HAP-1 (cell line): ENCODE data around the gene TMEM91.

Source experiments
- DNase-seq, 2 experiments: peaks; one replicate each; pipeline ENCODE4 v3.0.0-alpha.2; 2016 to 2020; ENCODE audit warnings: low spot score in 2 of 2
- H3K27me3 ChIP-seq: fragments of 250-450 bp; sonication (Bioruptor Pico); 2 replicates; pipeline ENCODE4 v1.5.1; 2020; ENCODE audit warnings: low read depth, mild to moderate bottlenecking, moderate library complexity
- H3K36me3 ChIP-seq: fragments of 250-450 bp; sonication (Bioruptor Pico); replicated peaks from 2 replicates; pipeline ENCODE4 v1.5.1; 2020; ENCODE audit warnings: mild to moderate bottlenecking
- H3K4me1 ChIP-seq: fragments of 250-450 bp; sonication (Bioruptor Pico); 2 replicates; pipeline ENCODE4 v1.5.1; 2020; ENCODE audit warnings: mild to moderate bottlenecking
- H3K4me3 ChIP-seq: fragments of 250-450 bp; sonication (Bioruptor Pico); 2 replicates; pipeline ENCODE4 v1.5.1; 2020; ENCODE audit warnings: mild to moderate bottlenecking, moderate library complexity
- H3K9me3 ChIP-seq: fragments of 250-450 bp; sonication (Bioruptor Pico); 2 replicates; pipeline ENCODE4 v1.5.1; 2020; ENCODE audit warnings: mild to moderate bottlenecking, moderate library complexity
- in situ Hi-C: fragments of 300-500 bp; cut with MboI; formaldehyde crosslinking; loops from 3 replicates; pipeline ENCODE4 v1.14.3; 2020; ENCODE audit warnings: low sequenced_read_pairs, inconsistent platforms, mixed read lengths

Gene TMEM91

GRCh38 chr19:41420101-41420880 lies 44.0 kb downstream of the TMEM91 start:
- in situ Hi-C loops: no loop called here
- DNase-seq: no peak
- Histone ChIP-seq H3K4me1 (no peaks in the 10 kb centered on the region), H3K27me3 (no peaks in the 10 kb centered on the region), H3K4me3 (no peak overlapping the region), H3K36me3 (peaks cover 10% of the 10 kb centered on the region), H3K9me3 (no peaks in the 10 kb centered on the region)

GRCh38 chr19:41421314-41421713 lies 45.0 kb downstream of the TMEM91 start:
- Histone ChIP-seq H3K4me3 (no peak overlapping the region), H3K4me1 (no peaks in the 10 kb centered on the region), H3K27me3 (no peaks in the 10 kb centered on the region), H3K36me3 (peaks cover 10% of the 10 kb centered on the region), H3K9me3 (no peaks in the 10 kb centered on the region)
- in situ Hi-C loops: no loop called here
- no peak for DNase-seq

DNA sequence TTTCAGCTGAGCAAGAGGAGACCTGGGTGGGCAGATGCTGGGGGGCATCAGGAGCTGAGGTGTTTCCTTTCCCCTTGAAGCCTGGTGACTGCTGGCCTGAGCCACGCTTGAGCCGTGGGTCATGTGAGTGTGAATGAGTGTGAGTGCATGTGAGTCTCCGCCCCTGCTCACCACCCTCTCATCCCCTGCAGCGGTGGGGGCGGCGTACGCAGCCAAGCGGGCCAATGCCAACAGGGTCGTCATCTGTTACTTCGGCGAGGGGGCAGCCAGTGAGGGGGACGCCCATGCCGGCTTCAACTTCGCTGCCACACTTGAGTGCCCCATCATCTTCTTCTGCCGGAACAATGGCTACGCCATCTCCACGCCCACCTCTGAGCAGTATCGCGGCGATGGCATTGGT lies 45.6 kb downstream of the TMEM91 start:
- DNase-seq: no peak
- H3K9me3 ChIP-seq: no peaks in the 10 kb centered on the region
- H3K4me3 ChIP-seq: no peak overlapping the region
- H3K36me3 ChIP-seq: peaks cover 10% of the 10 kb centered on the region
- in situ Hi-C loops: no loop called here
- H3K27me3 ChIP-seq: no peaks in the 10 kb centered on the region
- peaks cover 2% of the 10 kb centered on the region; the same call in 1 of the 2 replicates for H3K4me1 ChIP-seq

GRCh38 chr19:41422456-41422855 lies 46.1 kb downstream of the TMEM91 start:
- peaks cover 3% of the 10 kb centered on the region; the same call in 1 of the 2 replicates for H3K4me1 ChIP-seq
- no peak for DNase-seq
- no peak overlapping the region for H3K4me3 ChIP-seq
- peaks cover 10% of the 10 kb centered on the region for H3K36me3 ChIP-seq
- no peaks in the 10 kb centered on the region for H3K27me3 ChIP-seq
- no peaks in the 10 kb centered on the region for H3K9me3 ChIP-seq
- in situ Hi-C loops: no loop called here

DNA sequence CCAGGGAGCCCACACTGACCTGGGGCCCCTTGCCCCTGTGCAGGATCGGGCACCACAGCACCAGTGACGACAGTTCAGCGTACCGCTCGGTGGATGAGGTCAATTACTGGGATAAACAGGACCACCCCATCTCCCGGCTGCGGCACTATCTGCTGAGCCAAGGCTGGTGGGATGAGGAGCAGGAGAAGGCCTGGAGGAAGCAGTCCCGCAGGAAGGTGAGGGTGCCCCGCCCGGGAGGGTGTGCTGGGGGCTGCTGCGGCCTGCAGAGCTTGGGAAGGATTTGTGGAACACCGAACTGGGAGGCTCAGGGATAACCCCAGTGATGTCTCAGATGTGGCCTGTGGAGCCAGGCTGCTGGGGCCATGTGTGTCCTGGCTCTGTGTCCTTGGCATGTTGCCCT lies 46.6 kb downstream of the TMEM91 start:
- peaks cover 3% of the 10 kb centered on the region; the same call in 1 of the 2 replicates for H3K4me1 ChIP-seq
- H3K9me3 ChIP-seq: no peaks in the 10 kb centered on the region
- no peak for DNase-seq
- H3K4me3 ChIP-seq: no peak overlapping the region
- H3K36me3 ChIP-seq: peaks cover 10% of the 10 kb centered on the region
- no peaks in the 10 kb centered on the region for H3K27me3 ChIP-seq
- in situ Hi-C loops: no loop called here

- H3K4me3 ChIP-seq: no peak overlapping the region
- H3K36me3 ChIP-seq: 0 out of 2 replicates have a peak, but pooled peaks cover 3% of the 10 kb centered on the region
- in situ Hi-C loops: no loop called here
- peaks cover 3% of the 10 kb centered on the region; the same call in 1 of the 2 replicates for H3K4me1 ChIP-seq
- DNase-seq: no peak
- no peaks in the 10 kb centered on the region for H3K9me3 ChIP-seq
- H3K27me3 ChIP-seq: no peaks in the 10 kb centered on the region
Measured at GRCh38 chr19:41424335-41425173, 48.2 kb downstream of the TMEM91 start.

DNA sequence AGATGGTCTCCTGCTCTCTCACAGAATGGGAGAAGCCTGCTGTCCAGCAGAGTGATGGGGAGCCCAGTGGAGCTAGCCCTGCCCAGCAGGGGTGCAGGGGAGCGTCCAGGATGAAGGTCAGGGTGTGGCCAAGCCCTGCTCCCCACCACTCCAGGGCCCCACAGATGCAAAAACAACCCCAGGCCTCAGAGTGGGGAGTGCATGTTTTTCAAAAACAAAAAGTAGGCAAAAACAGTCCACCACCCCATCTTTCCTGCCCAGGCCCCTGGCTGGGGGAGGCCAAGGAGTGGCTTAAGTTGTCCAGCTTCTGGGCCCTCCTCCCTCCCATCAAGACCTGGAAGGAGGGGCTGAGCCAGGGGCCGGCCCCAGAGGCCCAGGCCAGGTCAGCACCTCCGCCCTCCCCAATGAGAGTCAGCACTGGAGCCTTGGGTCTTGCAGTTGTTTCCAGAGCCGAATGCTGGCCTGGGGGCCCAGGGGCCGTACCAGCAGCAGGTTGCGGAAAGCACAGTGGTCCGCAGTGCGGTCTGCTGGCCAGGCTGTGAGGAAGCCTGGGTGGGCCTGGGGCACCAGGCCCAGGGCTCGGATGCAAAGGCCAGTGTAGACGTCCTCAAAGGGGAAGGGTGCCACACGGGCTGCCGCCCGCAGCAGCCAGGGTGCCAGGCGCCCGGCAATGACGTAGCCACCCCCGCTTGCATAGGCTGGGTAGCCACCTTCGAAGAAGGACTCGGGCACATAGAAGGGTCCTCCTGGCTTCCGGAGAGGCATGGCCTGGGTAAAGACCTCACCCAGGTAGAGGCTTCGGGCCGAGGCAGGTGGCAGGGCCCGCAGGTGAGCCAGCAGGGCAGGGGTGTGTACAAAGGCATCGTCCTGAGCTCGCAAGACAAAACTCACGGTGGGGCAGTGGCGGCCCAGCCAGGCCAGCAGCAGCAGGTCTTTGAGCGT lies 49.1 kb downstream of the TMEM91 start:
- Histone ChIP-seq H3K4me3 (no peak overlapping the region), H3K36me3 (no peaks in the 10 kb centered on the region), H3K9me3 (no peaks in the 10 kb centered on the region), H3K27me3 (no peaks in the 10 kb centered on the region), H3K4me1 (peaks cover 3% of the 10 kb centered on the region; the same call in 1 of the 2 replicates)
- DNase-seq: no peak
- in situ Hi-C loops: no loop called here

GRCh38 chr19:41426116-41426841 lies 49.9 kb downstream of the TMEM91 start:
- no peak overlapping the region for H3K4me3 ChIP-seq
- no peaks in the 10 kb centered on the region for H3K9me3 ChIP-seq
- in situ Hi-C loops: no loop called here
- H3K27me3 ChIP-seq: no peaks in the 10 kb centered on the region
- H3K4me1 ChIP-seq: peaks cover 3% of the 10 kb centered on the region; the same call in 1 of the 2 replicates
- no peak for DNase-seq
- H3K36me3 ChIP-seq: peaks cover 4% of the 10 kb centered on the region; the same call in 1 of the 2 replicates

DNA sequence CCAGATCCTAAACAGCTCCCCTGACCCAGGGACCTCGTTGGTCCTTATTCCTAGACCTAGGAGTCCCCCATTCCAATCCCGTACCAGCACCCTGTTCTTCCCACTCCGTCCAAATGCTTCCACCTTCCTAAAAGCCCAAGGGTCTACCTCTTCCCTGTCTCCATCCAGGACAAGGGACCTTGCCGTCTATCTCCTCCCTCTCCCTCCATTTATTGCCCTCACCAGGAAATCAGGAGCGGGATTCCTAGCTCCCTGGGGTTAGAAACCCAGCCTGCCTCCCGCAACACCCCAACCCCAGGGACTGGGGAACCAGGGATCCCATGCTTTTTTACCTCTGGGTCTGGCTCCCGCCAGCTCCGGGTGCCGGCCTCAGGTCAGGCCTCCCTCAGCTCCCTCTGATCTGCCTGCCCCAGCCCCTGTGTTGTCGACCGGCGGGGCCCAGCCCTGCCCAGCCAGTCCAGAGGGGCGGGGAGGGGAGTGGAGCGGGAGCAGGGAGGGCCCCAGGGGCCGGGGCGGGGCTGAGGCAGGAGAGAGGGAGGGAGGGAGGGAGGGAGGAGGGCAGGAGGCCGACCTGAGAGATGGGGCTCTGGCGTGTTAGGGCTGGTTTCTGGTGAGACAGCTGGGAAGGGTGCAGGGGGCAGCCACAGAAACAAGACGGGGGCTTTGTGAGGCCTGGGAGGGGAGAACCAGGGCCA lies 50.8 kb downstream of the TMEM91 start, which contains the start of gene B3GNT8:
Gene B3GNT8 (minus strand): TSS at position 423 of the 695 bp plus-strand sequence. CDS start 596 bp downstream, outside the sequence.
- peaks cover 10% of the 10 kb centered on the region; the same call in 1 of the 2 replicates for H3K36me3 ChIP-seq
- in situ Hi-C loops: no loop called here
- no peaks in the 10 kb centered on the region for H3K27me3 ChIP-seq
- DNase-seq: peak; percentile 48 to 87
- H3K9me3 ChIP-seq: no peaks in the 10 kb centered on the region
- H3K4me3 ChIP-seq: no peak within 1 kb of the TSS
- peaks cover 3% of the 10 kb centered on the region; the same call in 1 of the 2 replicates for H3K4me1 ChIP-seq

GRCh38 chr19:41427647-41428480 lies 51.5 kb downstream of the TMEM91 start:
- in situ Hi-C loops: no loop called here
- Histone ChIP-seq H3K36me3 (peaks cover 13% of the 10 kb centered on the region), H3K4me1 (peaks cover 3% of the 10 kb centered on the region; the same call in 1 of the 2 replicates), H3K9me3 (no peaks in the 10 kb centered on the region), H3K27me3 (no peaks in the 10 kb centered on the region), H3K4me3 (no peak overlapping the region)
- DNase-seq: no peak

- H3K4me1 ChIP-seq: peaks cover 3% of the 10 kb centered on the region; the same call in 1 of the 2 replicates
- no peak overlapping the region for H3K4me3 ChIP-seq
- no peaks in the 10 kb centered on the region for H3K9me3 ChIP-seq
- H3K36me3 ChIP-seq: peaks cover 17% of the 10 kb centered on the region
- no peaks in the 10 kb centered on the region for H3K27me3 ChIP-seq
- in situ Hi-C loops: no loop called here
- DNase-seq: no peak
Measured at GRCh38 chr19:41428481-41428859, 52.1 kb downstream of the TMEM91 start.
